ENCODE measurements around the gene DAPK2. TPM values are rescaled to one million over a fixed set of nuclear protein-coding genes. Genes with fewer than 3 reads are reported as not detected.

The DAPK2 gene
- total and polyA plus RNA-seq, 2 donors (not counting 1 experiment from before 2014, with no cell fraction given): 8.3 to 31.9 TPM

DNA sequence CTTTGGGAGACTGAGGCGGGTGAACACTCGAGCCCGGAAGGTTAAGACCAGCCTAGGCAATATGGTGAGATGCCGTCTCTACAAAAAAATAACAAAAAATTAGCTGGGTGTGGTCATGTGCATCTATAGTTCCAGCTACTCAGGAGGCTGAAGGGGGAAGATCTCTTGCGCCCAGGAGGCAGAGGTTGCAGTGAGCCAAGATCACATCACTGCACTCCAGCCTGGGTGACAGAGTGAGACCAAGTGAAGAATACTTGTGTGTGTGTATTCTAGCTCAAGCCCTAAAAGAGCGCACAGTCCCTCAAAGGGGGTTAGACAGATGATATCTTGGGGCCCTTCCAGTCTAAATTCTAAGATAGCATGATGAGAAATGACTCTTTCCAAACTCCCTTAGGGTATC, 23.7 kb downstream of the DAPK2 start:
- Histone ChIP-seq H3K9me3 (ENCODE audit: control extremely low read depth in 1 of 3, control insufficient read depth in 2 of 3, insufficient read depth in 1 of 3, low read length in 2 of 3) (peaks cover 0 to 9% (median 4%) of the 10 kb centered on the region in 3 donors), H3K27me3 (replicated peaks in 1 of 4; ENCODE audit: control extremely low read depth in 1 of 4, control insufficient read depth in 3 of 4, insufficient read depth in 4 of 4, low read length in 3 of 4) (no peaks in the 10 kb centered on the region), H3K9ac (ENCODE audit: low read length) (no peak overlapping the region), H3K4me3 (ENCODE audit: control extremely low read depth in 1 of 5, extremely low read depth in 1 of 5, insufficient read depth in 1 of 5, low read depth in 2 of 5, low read length in 4 of 5) (no peak overlapping the region), H3K4me1 (ENCODE audit: control insufficient read depth in 2 of 2, insufficient read depth in 2 of 2, low read length in 2 of 2) (no peaks in the 10 kb centered on the region), H3K79me2 (ENCODE audit: control insufficient read depth, insufficient read depth, low read length) (no peaks in the 10 kb centered on the region), H3K36me3 (replicated peaks in 1 of 2; ENCODE audit: control extremely low read depth in 1 of 2, control insufficient read depth in 1 of 2, extremely low read depth in 1 of 2, insufficient read depth in 2 of 2, low read length in 1 of 2) (no peaks in the 10 kb centered on the region), H3K27ac (ENCODE audit: low read length in 2 of 2) (no peak overlapping the region), H3K4me2 (replicated peaks; ENCODE audit: low read depth, low read length, poor library complexity, severe bottlenecking) (no peak overlapping the region), H4K20me1 (ENCODE audit: control insufficient read depth, insufficient read depth, low read length, poor library complexity, severe bottlenecking) (no peaks in the 10 kb centered on the region), H2AFZ (ENCODE audit: insufficient read depth, low read depth, low read length, poor library complexity, severe bottlenecking) (no peak overlapping the region)
- ATAC-seq (ENCODE audit: low read depth) (no peak), DNase-seq (no peak)
- no peaks in the 10 kb centered on the region for H3K27me3 Mint-ChIP-seq
- no peak overlapping the region for H3K27ac Mint-ChIP-seq
- intact Hi-C loops (cut with micrococcal nuclease): no loop called here
- 96% methylated on average over 2 of the region's 6 CpGs for WGBS (ENCODE audit: insufficient coverage)
- no peaks in the 10 kb centered on the region for H3K9me3 Mint-ChIP-seq (ENCODE audit: insufficient read depth)
- TF ChIP-seq, protein P1, sequence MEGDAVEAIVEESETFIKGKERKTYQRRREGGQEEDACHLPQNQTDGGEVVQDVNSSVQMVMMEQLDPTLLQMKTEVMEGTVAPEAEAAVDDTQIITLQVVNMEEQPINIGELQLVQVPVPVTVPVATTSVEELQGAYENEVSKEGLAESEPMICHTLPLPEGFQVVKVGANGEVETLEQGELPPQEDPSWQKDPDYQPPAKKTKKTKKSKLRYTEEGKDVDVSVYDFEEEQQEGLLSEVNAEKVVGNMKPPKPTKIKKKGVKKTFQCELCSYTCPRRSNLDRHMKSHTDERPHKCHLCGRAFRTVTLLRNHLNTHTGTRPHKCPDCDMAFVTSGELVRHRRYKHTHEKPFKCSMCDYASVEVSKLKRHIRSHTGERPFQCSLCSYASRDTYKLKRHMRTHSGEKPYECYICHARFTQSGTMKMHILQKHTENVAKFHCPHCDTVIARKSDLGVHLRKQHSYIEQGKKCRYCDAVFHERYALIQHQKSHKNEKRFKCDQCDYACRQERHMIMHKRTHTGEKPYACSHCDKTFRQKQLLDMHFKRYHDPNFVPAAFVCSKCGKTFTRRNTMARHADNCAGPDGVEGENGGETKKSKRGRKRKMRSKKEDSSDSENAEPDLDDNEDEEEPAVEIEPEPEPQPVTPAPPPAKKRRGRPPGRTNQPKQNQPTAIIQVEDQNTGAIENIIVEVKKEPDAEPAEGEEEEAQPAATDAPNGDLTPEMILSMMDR (IDR thresholded peaks at IDR 0.05): no peak
- POLR2A ChIA-PET: interaction anchor here (0.5 kb wide), 1 partner anchor 351 kb away, joined by 3 read pairs; no protein-coding TSS in a partner anchor
- H3K4me3 Mint-ChIP-seq: no peak overlapping the region
- CTCF ChIA-PET: interaction anchor here (0.7 to 1.5 kb wide), 2 partner anchors 12 to 14 kb away, joined by 4 to 9 read pairs; no protein-coding TSS in a partner anchor
- H3K4me1 Mint-ChIP-seq: peaks cover 5% of the 10 kb centered on the region

DNA sequence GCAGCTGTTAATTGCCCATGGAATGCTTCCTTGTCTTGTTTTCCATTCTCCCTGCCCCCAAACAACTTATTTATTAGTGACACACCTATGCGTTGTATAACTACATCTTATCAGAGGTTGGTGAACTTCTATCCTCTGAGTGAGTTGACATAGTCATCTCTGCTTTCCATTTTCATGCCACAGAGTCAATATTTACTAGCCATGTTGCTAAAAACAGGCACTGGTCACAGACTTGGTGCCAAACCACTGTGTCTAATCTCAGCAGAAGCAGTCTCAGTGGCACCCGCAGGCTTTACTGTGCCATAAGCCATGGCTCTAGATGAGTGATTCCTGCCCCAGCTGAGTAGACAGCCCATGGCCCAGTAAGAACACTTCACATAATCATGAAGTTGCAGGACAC, 26.5 kb downstream of the DAPK2 start:
- no peaks in the 10 kb centered on the region for H3K79me2 ChIP-seq (ENCODE audit: control insufficient read depth, insufficient read depth, low read length)
- no peak for ATAC-seq (ENCODE audit: low read depth)
- H3K27ac Mint-ChIP-seq: no peak overlapping the region
- no peak overlapping the region for H3K4me2 ChIP-seq (replicated peaks; ENCODE audit: low read depth, low read length, poor library complexity, severe bottlenecking)
- peaks cover 3% of the 10 kb centered on the region for H3K4me1 Mint-ChIP-seq
- no peaks in the 10 kb centered on the region for H3K27me3 Mint-ChIP-seq
- H3K9me3 Mint-ChIP-seq (ENCODE audit: insufficient read depth): no peaks in the 10 kb centered on the region
- no peaks in the 10 kb centered on the region for H3K36me3 ChIP-seq (replicated peaks in 1 of 2; ENCODE audit: control extremely low read depth in 1 of 2, control insufficient read depth in 1 of 2, extremely low read depth in 1 of 2, insufficient read depth in 2 of 2, low read length in 1 of 2)
- peaks cover 0 to 9% (median 4%) of the 10 kb centered on the region in 3 donors for H3K9me3 ChIP-seq (ENCODE audit: control extremely low read depth in 1 of 3, control insufficient read depth in 2 of 3, insufficient read depth in 1 of 3, low read length in 2 of 3)
- H4K20me1 ChIP-seq (ENCODE audit: control insufficient read depth, insufficient read depth, low read length, poor library complexity, severe bottlenecking): no peaks in the 10 kb centered on the region
- no peaks in the 10 kb centered on the region for H3K27me3 ChIP-seq (replicated peaks in 1 of 4; ENCODE audit: control extremely low read depth in 1 of 4, control insufficient read depth in 3 of 4, insufficient read depth in 4 of 4, low read length in 3 of 4)
- intact Hi-C loops (cut with micrococcal nuclease): no loop called here
- 78% methylated on average over 2 of the region's 2 CpGs for WGBS (ENCODE audit: insufficient coverage)
- no peak overlapping the region for H3K4me3 Mint-ChIP-seq
- DNase-seq: no peak
- POLR2A ChIA-PET: no interaction called here
- no peak overlapping the region for H3K4me3 ChIP-seq (ENCODE audit: control extremely low read depth in 1 of 5, extremely low read depth in 1 of 5, insufficient read depth in 1 of 5, low read depth in 2 of 5, low read length in 4 of 5)
- no peak overlapping the region for H3K27ac ChIP-seq (ENCODE audit: low read length in 2 of 2)
- H2AFZ ChIP-seq (ENCODE audit: insufficient read depth, low read depth, low read length, poor library complexity, severe bottlenecking): no peak overlapping the region
- H3K9ac ChIP-seq (ENCODE audit: low read length): no peak overlapping the region
- CTCF ChIA-PET: interaction anchor here (1.3 kb wide), 2 partner anchors 27 to 268 kb away, joined by 3 to 5 read pairs; partner anchors contain the start of gene DAPK2
- TF ChIP-seq, protein P1 (IDR thresholded peaks at IDR 0.05): no peak
- no peak for TF ChIP-seq EZH2 (IDR thresholded peaks at IDR 0.05; ENCODE audit: borderline replicate concordance, insufficient read depth, low read depth, low read length, poor library complexity, severe bottlenecking)
- no peaks in the 10 kb centered on the region for H3K4me1 ChIP-seq (ENCODE audit: control insufficient read depth in 2 of 2, insufficient read depth in 2 of 2, low read length in 2 of 2)

Data from B cell (primary cell).